Neural cell (in vitro differentiated cells): ENCODE measurements around the gene CABS1.

Experiments
- EP300 ChIP-seq: fragments of 450-650 bp; conservative IDR thresholded peaks from 2 replicates; pipeline ENCODE4 v1.6.1; 2014; ENCODE audit warnings: antibody characterized with exemption, mild to moderate bottlenecking, moderate library complexity; ENCODE audit not compliant: poor library complexity, severe bottlenecking
- TF ChIP-seq, protein P1 (sequence below): fragments of 450-650 bp; IDR thresholded peaks from 2 replicates; pipeline ENCODE4 v1.5.1; 2014; ENCODE audit warnings: antibody characterized with exemption, mild to moderate bottlenecking, moderate library complexity; ENCODE audit not compliant: poor library complexity, severe bottlenecking

DNA sequence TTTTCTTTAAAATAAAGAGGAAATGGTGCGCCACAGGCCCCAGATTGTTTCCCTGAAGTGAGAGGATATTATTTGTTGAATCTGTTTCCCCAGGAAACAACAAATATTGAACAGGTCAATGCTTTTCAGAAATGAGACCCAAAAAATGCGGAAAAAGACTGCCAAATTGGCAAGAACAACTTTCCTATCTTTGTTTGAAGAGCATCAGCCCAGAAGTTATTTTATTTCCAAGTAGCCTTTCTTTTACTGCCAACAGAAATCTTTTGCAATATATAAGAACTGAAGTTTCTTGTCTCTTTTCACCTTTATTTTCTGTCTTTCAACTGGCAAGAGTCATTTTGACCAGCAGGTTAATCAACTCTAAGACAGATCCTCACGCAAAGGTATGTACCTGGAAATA lies 25.7 kb downstream of the CABS1 start, which contains the start of gene SMR3A:
- TF ChIP-seq, protein P1, sequence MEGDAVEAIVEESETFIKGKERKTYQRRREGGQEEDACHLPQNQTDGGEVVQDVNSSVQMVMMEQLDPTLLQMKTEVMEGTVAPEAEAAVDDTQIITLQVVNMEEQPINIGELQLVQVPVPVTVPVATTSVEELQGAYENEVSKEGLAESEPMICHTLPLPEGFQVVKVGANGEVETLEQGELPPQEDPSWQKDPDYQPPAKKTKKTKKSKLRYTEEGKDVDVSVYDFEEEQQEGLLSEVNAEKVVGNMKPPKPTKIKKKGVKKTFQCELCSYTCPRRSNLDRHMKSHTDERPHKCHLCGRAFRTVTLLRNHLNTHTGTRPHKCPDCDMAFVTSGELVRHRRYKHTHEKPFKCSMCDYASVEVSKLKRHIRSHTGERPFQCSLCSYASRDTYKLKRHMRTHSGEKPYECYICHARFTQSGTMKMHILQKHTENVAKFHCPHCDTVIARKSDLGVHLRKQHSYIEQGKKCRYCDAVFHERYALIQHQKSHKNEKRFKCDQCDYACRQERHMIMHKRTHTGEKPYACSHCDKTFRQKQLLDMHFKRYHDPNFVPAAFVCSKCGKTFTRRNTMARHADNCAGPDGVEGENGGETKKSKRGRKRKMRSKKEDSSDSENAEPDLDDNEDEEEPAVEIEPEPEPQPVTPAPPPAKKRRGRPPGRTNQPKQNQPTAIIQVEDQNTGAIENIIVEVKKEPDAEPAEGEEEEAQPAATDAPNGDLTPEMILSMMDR = no peak
- no peak for TF ChIP-seq EP300
